GM12878 (cell line): Measurements from ENCODE around the gene EMP2. TPM values are rescaled to one million over a fixed set of nuclear protein-coding genes. Genes with fewer than 3 reads are reported as not detected.

Experiments used
- ATAC-seq: fragments of 200-7000 bp; cut with Tn5 transposase; 3 replicates; pipeline ENCODE4 v1.9.1; 2020; ENCODE audit warnings: mild to moderate bottlenecking, moderate library complexity
- BruUV-seq: library from RNA; stranded (reverse); fragments of 400-500 nt; replicated peaks from 2 replicates; lab custom pipeline; 2021; lab: Mats Ljungman, UMichigan
- CTCF ChIA-PET: fragments of 300-600 bp; sonication (Branson Sonifier 250); formaldehyde crosslinking; extraction: SDS; loops from one replicate; lab custom pipeline; 2021; ENCODE audit warnings: inconsistent platforms; lab: Yijun Ruan, JAX
- POLR2A ChIA-PET: fragments of 350-600 bp; formaldehyde crosslinking; extraction: SDS; loops from one replicate; lab custom pipeline; 2021; ENCODE audit warnings: inconsistent platforms; lab: Charles Lee
- RAD21 ChIA-PET: fragments of 300-600 bp; sonication (Branson Sonifier 250); formaldehyde crosslinking; loops from one replicate; lab custom pipeline; 2023; ENCODE audit warnings: antibody characterized with exemption; ENCODE audit not compliant: unreplicated experiment; lab: Charles Lee
- SMC1A ChIA-PET: fragments of 300-600 bp; sonication (Branson Sonifier 250); formaldehyde crosslinking; loops from one replicate; lab custom pipeline; 2023; ENCODE audit not compliant: unreplicated experiment, uncharacterized antibody; lab: Charles Lee
- DNase-seq: peaks from one replicate; pipeline ENCODE4 v3.0.0-alpha.2; 2011; ENCODE audit warnings: low read depth, low spot score
- FAIRE-seq: peaks from 3 replicates; lab custom pipeline; 2011; peaks lifted over from hg19 to GRCh38; lab: Jason Lieb, UNC
- H2AFZ ChIP-seq: 2 replicates; pipeline ENCODE4 v1.6.0; 2011; ENCODE audit warnings: low read depth, low read length, control low read depth; ENCODE audit not compliant: control insufficient read depth
- H3K27ac ChIP-seq: 2 replicates; pipeline ENCODE4 v1.5.1; 2011; ENCODE audit warnings: control low read depth; ENCODE audit not compliant: control insufficient read depth, insufficient read depth
- H3K27me3 ChIP-seq, 2 experiments: replicated peaks in 1 of 2; 2 replicates each; pipeline versions ENCODE4 v1.6.0 to v1.6.1; 2011; ENCODE audit warnings: low read length in 1 of 2; ENCODE audit not compliant: control insufficient read depth in 2 of 2, insufficient read depth in 2 of 2
- H3K36me3 ChIP-seq, 2 experiments: 2 replicates each; pipeline ENCODE4 v1.5.1; 2011; ENCODE audit warnings: low read length in 1 of 2; ENCODE audit not compliant: control insufficient read depth in 2 of 2, insufficient read depth in 2 of 2
- H3K4me1 ChIP-seq: 2 replicates; pipeline ENCODE4 v1.6.1; 2011; ENCODE audit warnings: mild to moderate bottlenecking, low read length, moderate library complexity, mixed read lengths; ENCODE audit not compliant: control insufficient read depth, insufficient read depth
- H3K4me2 ChIP-seq: 2 replicates; pipeline ENCODE4 v1.6.0; 2011; ENCODE audit warnings: control low read depth; ENCODE audit not compliant: control insufficient read depth, insufficient read depth
- H3K4me3 ChIP-seq: fragments of 200-600 bp; sonication (generic); 2 replicates; pipeline ENCODE4 v1.5.1; 2016
- H3K79me2 ChIP-seq: 2 replicates; pipeline ENCODE4 v1.6.0; 2011; ENCODE audit warnings: low read length; ENCODE audit not compliant: control insufficient read depth, insufficient read depth
- H3K9ac ChIP-seq: 2 replicates; pipeline ENCODE4 v1.8.0; 2011; ENCODE audit warnings: low read length, control low read depth, mixed read lengths; ENCODE audit not compliant: control insufficient read depth, insufficient read depth
- H3K9me3 ChIP-seq: replicated peaks from 3 replicates; pipeline ENCODE4 v1.5.1; 2011; ENCODE audit warnings: mild to moderate bottlenecking, low read length; ENCODE audit not compliant: control insufficient read depth, insufficient read depth
- H4K20me1 ChIP-seq: 2 replicates; pipeline ENCODE4 v1.6.0; 2011; ENCODE audit not compliant: control insufficient read depth, insufficient read depth
- BACH1 ChIP-seq: fragments of 450-650 bp; IDR thresholded peaks from 2 replicates; pipeline ENCODE4 v1.6.1; 2017; ENCODE audit warnings: mild to moderate bottlenecking, borderline replicate concordance
- CBX5 ChIP-seq: sonication (generic); IDR thresholded peaks from 2 replicates; pipeline ENCODE4 v1.6.1; 2016; ENCODE audit warnings: low read depth, moderate library complexity, mild to moderate bottlenecking, inconsistent platforms
- GATAD2B ChIP-seq: fragments of 450-650 bp; conservative IDR thresholded peaks from 2 replicates; pipeline ENCODE4 v1.6.1; 2017; ENCODE audit warnings: low read depth, mild to moderate bottlenecking, moderate library complexity
- HCFC1 ChIP-seq: fragments of 150-350 bp; IDR thresholded peaks from 2 replicates; pipeline ENCODE4 v1.6.1; 2014; ENCODE audit warnings: low read length
- IRF4 ChIP-seq: IDR thresholded peaks from 2 replicates; pipeline ENCODE4 v1.6.1; 2011; ENCODE audit warnings: low read depth, low read length
- NFXL1 ChIP-seq: fragments of 450-650 bp; IDR thresholded peaks from 2 replicates; pipeline ENCODE4 v1.6.1; 2017; ENCODE audit warnings: antibody characterized with exemption, mild to moderate bottlenecking, borderline replicate concordance
- POLR2AphosphoS2 ChIP-seq: IDR thresholded peaks from 2 replicates; pipeline ENCODE4 v1.6.1; 2011; ENCODE audit warnings: low read depth, mild to moderate bottlenecking, low read length, improper control_type of control experiment, moderate library complexity
- RELA ChIP-seq: fragments of 450-650 bp; IDR thresholded peaks from 2 replicates; pipeline ENCODE4 v1.8.0; 2014; ENCODE audit warnings: borderline replicate concordance; ENCODE audit not compliant: partially characterized antibody
- SREBF1 ChIP-seq: IDR thresholded peaks from 2 replicates; pipeline ENCODE4 v1.6.1; 2012; ENCODE audit warnings: mild to moderate bottlenecking, low read length
- SREBF2 ChIP-seq: IDR thresholded peaks from 2 replicates; pipeline ENCODE4 v1.6.1; 2012; ENCODE audit warnings: mild to moderate bottlenecking, low read length
- WGBS: methylation state at CpG from one replicate; pipeline ENCODE4 v1.1.6; 2016; ENCODE audit warnings: low lambda C conversion rate; ENCODE audit not compliant: insufficient replicate concordance, insufficient coverage; ENCODE audit errors: missing lambda C conversion rate; 5-methylcytosine and 5-hydroxymethylcytosine counted together
- in situ Hi-C: fragments of 300-500 bp; cut with MboI; formaldehyde crosslinking; loops from 9 replicates; pipeline ENCODE4 v1.14.3; 2018; ENCODE audit warnings: mixed read lengths
- intact Hi-C: fragments of 100-400 bp; cut with micrococcal nuclease; formaldehyde crosslinking; loops from one replicate; pipeline ENCODE4 v1.14.2; 2022; ENCODE audit not compliant: unreplicated experiment
- polyA plus RNA-seq, 11 experiments: library from polyadenylated mRNA; depleted of rRNA in 4 of 11; unstranded in 6 of 11; stranded (reverse) in 5 of 11; fragments of >200 nt; fragmentation: Nextera tagmentation in 4 of 11; fragmentation: Illumina TruSeq in 1 of 11; extraction: Ambion mirVana in 4 of 11; extraction: Trizol in 1 of 11; gene quantifications; 1 replicate in 1 of 11; 2 replicates in 10 of 11; pipeline versions ENCODE4 v1.2.1 to v1.2.3, GENCODE V29; 2011 to 2016; ENCODE audit warnings: inconsistent platforms in 2 of 11, missing spikeins in 2 of 11, low read depth in 1 of 11
- total RNA-seq, 4 experiments: library from RNA; depleted of rRNA in 3 of 4; stranded (reverse); fragments of >200 nt in 3 of 4; fragmentation: Illumina TruSeq in 1 of 4; extraction: Trizol in 1 of 4; gene quantifications; 2 replicates each; pipeline versions ENCODE4 v1.2.1 to v1.2.3, GENCODE V29; 2013 to 2021
- TF ChIP-seq, protein P1 (sequence below): fragments of 450-650 bp; IDR thresholded peaks from 2 replicates; pipeline ENCODE4 v1.6.1; 2017; ENCODE audit warnings: mild to moderate bottlenecking, moderate library complexity
- TF ChIP-seq, protein P2 (sequence below): fragments of 450-650 bp; formaldehyde crosslinking; IDR thresholded peaks from 2 replicates; pipeline ENCODE4 v1.4.0; 2022; ENCODE audit warnings: mild to moderate bottlenecking, moderate library complexity
- TF ChIP-seq, protein P3 (sequence below): fragments of 150-350 bp; IDR thresholded peaks from 2 replicates; pipeline ENCODE4 v1.6.1; 2014; ENCODE audit warnings: mild to moderate bottlenecking, low read depth, low read length

Gene EMP2
- total and polyA plus RNA-seq, 10 of the 15 experiments (the other 5 are each of a cell fraction or from before 2014, with no cell fraction given) = 0.41 to 10.4 (median 3.8) TPM

DNA sequence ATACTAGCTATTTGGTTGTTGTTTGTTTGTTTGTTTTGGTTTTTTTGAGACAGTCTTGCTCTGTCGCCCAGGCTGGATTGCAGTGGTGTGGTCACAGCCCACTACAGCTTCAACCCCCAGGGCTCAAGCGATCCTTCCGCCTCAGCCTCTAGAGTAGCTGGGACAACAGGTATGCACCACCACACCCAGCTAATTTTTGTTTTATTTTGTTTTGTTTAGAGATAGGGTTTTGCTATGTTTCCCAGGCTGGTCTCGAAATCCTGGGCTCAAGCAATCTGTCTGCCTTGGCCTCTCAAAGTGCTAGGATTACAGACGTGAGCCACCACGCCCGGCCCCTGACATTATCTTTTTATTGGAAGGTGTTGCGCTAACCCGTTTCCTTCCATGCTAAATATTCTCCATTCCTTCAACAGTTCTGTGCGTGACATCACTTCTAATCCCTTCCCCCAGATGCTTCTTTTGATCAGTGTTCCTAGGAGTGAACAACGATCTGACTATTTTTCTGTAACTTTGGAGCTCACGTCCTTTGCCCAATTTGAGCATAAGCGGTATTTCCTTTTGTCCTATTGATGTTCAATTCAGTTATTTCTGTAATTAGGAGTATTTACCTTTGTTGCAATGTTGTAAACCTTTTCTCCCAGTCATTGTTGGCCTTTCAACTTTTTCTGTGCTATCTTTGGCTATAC, 30.2 kb upstream of the EMP2 start (continued):
- TF ChIP-seq, protein P1, sequence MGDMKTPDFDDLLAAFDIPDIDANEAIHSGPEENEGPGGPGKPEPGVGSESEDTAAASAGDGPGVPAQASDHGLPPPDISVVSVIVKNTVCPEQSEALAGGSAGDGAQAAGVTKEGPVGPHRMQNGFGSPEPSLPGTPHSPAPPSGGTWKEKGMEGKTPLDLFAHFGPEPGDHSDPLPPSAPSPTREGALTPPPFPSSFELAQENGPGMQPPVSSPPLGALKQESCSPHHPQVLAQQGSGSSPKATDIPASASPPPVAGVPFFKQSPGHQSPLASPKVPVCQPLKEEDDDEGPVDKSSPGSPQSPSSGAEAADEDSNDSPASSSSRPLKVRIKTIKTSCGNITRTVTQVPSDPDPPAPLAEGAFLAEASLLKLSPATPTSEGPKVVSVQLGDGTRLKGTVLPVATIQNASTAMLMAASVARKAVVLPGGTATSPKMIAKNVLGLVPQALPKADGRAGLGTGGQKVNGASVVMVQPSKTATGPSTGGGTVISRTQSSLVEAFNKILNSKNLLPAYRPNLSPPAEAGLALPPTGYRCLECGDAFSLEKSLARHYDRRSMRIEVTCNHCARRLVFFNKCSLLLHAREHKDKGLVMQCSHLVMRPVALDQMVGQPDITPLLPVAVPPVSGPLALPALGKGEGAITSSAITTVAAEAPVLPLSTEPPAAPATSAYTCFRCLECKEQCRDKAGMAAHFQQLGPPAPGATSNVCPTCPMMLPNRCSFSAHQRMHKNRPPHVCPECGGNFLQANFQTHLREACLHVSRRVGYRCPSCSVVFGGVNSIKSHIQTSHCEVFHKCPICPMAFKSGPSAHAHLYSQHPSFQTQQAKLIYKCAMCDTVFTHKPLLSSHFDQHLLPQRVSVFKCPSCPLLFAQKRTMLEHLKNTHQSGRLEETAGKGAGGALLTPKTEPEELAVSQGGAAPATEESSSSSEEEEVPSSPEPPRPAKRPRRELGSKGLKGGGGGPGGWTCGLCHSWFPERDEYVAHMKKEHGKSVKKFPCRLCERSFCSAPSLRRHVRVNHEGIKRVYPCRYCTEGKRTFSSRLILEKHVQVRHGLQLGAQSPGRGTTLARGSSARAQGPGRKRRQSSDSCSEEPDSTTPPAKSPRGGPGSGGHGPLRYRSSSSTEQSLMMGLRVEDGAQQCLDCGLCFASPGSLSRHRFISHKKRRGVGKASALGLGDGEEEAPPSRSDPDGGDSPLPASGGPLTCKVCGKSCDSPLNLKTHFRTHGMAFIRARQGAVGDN = no peak
- TF ChIP-seq CBX5 (no peak), HCFC1 (no peak), POLR2AphosphoS2 (no peak), GATAD2B (no peak)

DNA sequence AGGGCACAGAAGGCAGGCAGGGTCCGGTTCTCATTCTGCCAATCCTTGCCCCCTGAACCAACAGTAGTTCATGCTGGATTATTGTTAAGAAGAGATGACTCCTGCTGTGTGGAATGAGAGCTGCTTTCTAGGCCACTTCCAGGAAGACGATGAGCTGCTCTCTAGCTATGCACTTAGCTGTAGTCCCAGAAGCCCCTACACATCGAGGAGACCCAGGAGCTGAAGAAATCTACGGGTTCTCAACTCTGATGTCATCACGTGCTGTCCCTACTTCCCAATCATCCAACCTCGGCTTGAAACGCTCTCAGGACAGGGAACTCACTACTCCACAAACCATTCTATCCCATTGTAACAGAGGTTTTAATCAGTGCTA, 29.0 kb upstream of the EMP2 start:
- no peaks in the 10 kb centered on the region for H4K20me1 ChIP-seq
- FAIRE-seq = no peak
- H3K4me2 ChIP-seq = no peak overlapping the region
- no TSS peak for BruUV-seq
- ChIA-PET CTCF (interaction anchor here (1.1 kb wide), 1 partner anchor 11 kb away, joined by 5 read pairs; no protein-coding TSS in a partner anchor), SMC1A (interaction anchor here (0.9 to 1.3 kb wide), 2 partner anchors 11 to 95 kb away, joined by 3 to 7 read pairs; no protein-coding TSS in a partner anchor), RAD21 (interaction anchor here (0.8 to 1.4 kb wide), 3 partner anchors 8 to 87 kb away, joined by 3 to 4 read pairs (median 3); no protein-coding TSS in a partner anchor), POLR2A (interaction anchor here (0.5 to 1.8 kb wide), 2 partner anchors 9 to 247 kb away, joined by 4 to 5 read pairs; no protein-coding TSS in a partner anchor)
- 31% methylated on average over 7 of the region's 7 CpGs for WGBS
- H3K27me3 ChIP-seq = no peaks in the 10 kb centered on the region; a peak in 3 of 4 replicates
- H2AFZ ChIP-seq = no peak overlapping the region
- H3K9ac ChIP-seq = no peak overlapping the region
- H3K9me3 ChIP-seq = no peaks in the 10 kb centered on the region
- in situ Hi-C loops = no loop called here
- DNase-seq = no peak
- intact Hi-C loops = no loop called here
- H3K36me3 ChIP-seq = no peaks in the 10 kb centered on the region
- no peak overlapping the region for H3K27ac ChIP-seq
- no peaks in the 10 kb centered on the region for H3K4me1 ChIP-seq
- no peak for ATAC-seq
- H3K79me2 ChIP-seq = no peaks in the 10 kb centered on the region
- no peak overlapping the region for H3K4me3 ChIP-seq
- TF ChIP-seq BACH1 = no peak
- TF ChIP-seq, protein P2, sequence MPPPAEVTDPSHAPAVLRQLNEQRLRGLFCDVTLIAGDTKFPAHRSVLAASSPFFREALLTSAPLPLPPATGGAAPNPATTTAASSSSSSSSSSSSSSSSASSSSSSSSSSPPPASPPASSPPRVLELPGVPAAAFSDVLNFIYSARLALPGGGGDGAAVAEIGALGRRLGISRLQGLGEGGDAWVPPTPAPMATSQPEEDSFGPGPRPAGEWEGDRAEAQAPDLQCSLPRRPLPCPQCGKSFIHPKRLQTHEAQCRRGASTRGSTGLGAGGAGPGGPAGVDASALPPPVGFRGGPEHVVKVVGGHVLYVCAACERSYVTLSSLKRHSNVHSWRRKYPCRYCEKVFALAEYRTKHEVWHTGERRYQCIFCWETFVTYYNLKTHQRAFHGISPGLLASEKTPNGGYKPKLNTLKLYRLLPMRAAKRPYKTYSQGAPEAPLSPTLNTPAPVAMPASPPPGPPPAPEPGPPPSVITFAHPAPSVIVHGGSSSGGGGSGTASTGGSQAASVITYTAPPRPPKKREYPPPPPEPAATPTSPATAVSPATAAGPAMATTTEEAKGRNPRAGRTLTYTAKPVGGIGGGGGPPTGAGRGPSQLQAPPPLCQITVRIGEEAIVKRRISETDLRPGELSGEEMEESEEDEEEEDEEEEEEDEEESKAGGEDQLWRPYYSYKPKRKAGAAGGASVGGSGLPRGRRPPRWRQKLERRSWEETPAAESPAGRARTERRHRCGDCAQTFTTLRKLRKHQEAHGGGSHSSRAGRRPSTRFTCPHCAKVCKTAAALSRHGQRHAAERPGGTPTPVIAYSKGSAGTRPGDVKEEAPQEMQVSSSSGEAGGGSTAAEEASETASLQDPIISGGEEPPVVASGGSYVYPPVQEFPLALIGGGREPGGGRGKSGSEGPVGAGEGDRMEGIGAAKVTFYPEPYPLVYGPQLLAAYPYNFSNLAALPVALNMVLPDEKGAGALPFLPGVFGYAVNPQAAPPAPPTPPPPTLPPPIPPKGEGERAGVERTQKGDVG (CRISPR knock-in tag) = no peak
- TF ChIP-seq SREBF1 = no peak
- no peak for TF ChIP-seq IRF4
- no peak for TF ChIP-seq RELA
- TF ChIP-seq SREBF2 = no peak
- TF ChIP-seq, protein P3, sequence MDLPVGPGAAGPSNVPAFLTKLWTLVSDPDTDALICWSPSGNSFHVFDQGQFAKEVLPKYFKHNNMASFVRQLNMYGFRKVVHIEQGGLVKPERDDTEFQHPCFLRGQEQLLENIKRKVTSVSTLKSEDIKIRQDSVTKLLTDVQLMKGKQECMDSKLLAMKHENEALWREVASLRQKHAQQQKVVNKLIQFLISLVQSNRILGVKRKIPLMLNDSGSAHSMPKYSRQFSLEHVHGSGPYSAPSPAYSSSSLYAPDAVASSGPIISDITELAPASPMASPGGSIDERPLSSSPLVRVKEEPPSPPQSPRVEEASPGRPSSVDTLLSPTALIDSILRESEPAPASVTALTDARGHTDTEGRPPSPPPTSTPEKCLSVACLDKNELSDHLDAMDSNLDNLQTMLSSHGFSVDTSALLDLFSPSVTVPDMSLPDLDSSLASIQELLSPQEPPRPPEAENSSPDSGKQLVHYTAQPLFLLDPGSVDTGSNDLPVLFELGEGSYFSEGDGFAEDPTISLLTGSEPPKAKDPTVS = no peak
- no peak for TF ChIP-seq NFXL1
